KMS-11 (cell line): ENCODE results near the gene HSD17B12.

Experiments used
- H2AFZ ChIP-seq: fragments of 200-600 bp; sonication (generic); 2 replicates; pipeline ENCODE4 v1.6.1; 2016; ENCODE audit warnings: antibody characterized with exemption, mixed run types, low read depth
- H3K27ac ChIP-seq: fragments of 200-600 bp; sonication (generic); 2 replicates; pipeline ENCODE4 v1.6.1; 2016; ENCODE audit warnings: mild to moderate bottlenecking, mixed run types
- H3K27me3 ChIP-seq: fragments of 200-600 bp; sonication (generic); 2 replicates; pipeline ENCODE4 v1.6.1; 2017; ENCODE audit warnings: mild to moderate bottlenecking, low read depth, mixed run types, moderate library complexity; ENCODE audit not compliant: insufficient read depth
- H3K36me3 ChIP-seq: fragments of 200-600 bp; sonication (generic); 2 replicates; pipeline ENCODE4 v1.6.1; 2017; ENCODE audit warnings: mild to moderate bottlenecking, mixed run types; ENCODE audit not compliant: insufficient read depth
- H3K4me1 ChIP-seq: fragments of 200-600 bp; sonication (generic); 2 replicates; pipeline ENCODE4 v1.6.1; 2016; ENCODE audit warnings: mild to moderate bottlenecking, low read depth, mixed run types; ENCODE audit not compliant: poor library complexity, severe bottlenecking
- H3K4me2 ChIP-seq: fragments of 200-600 bp; sonication (generic); 2 replicates; pipeline ENCODE4 v1.7.0; 2016; ENCODE audit warnings: mild to moderate bottlenecking, mixed run types
- H3K4me3 ChIP-seq: fragments of 200-600 bp; sonication (generic); IDR thresholded peaks from 2 replicates; pipeline ENCODE4 v1.6.1; 2017; ENCODE audit warnings: low read depth, low read length, mixed read lengths; ENCODE audit not compliant: insufficient read depth
- H3K79me2 ChIP-seq: fragments of 200-600 bp; sonication (generic); 2 replicates; pipeline ENCODE4 v1.6.1; 2016; ENCODE audit warnings: low read depth, mixed run types; ENCODE audit not compliant: insufficient read depth
- H3K9ac ChIP-seq: fragments of 200-600 bp; sonication (generic); 2 replicates; pipeline ENCODE4 v1.6.1; 2016; ENCODE audit warnings: mild to moderate bottlenecking, mixed run types
- H4K20me1 ChIP-seq: fragments of 200-600 bp; sonication (generic); 2 replicates; pipeline ENCODE4 v1.6.1; 2016; ENCODE audit warnings: mild to moderate bottlenecking, mixed run types; ENCODE audit not compliant: insufficient read depth
- CTCF ChIP-seq: fragments of 200-600 bp; sonication (generic); conservative IDR thresholded peaks from 2 replicates; pipeline ENCODE4 v1.6.1; 2017; ENCODE audit warnings: low read depth, mild to moderate bottlenecking, antibody characterized with exemption, low read length, moderate library complexity, mixed read lengths

HSD17B12 gene

GRCh38 chr11:43779306-43779705 is 98.8 kb downstream of the HSD17B12 start:
- no peak for TF ChIP-seq CTCF
- Histone ChIP-seq H3K4me1 (no peaks in the 10 kb centered on the region), H3K4me3 (no peak overlapping the region), H3K4me2 (no peak overlapping the region), H4K20me1 (no peaks in the 10 kb centered on the region), H2AFZ (no peak overlapping the region), H3K9ac (no peak overlapping the region), H3K79me2 (no peaks in the 10 kb centered on the region), H3K36me3 (no peaks in the 10 kb centered on the region), H3K27me3 (no peaks in the 10 kb centered on the region), H3K27ac (no peak overlapping the region)

- Histone ChIP-seq H4K20me1 (no peaks in the 10 kb centered on the region), H3K4me1 (no peaks in the 10 kb centered on the region), H3K4me2 (no peak overlapping the region), H3K79me2 (no peaks in the 10 kb centered on the region), H3K36me3 (no peaks in the 10 kb centered on the region), H3K27me3 (no peaks in the 10 kb centered on the region), H3K9ac (no peak overlapping the region), H3K4me3 (no peak overlapping the region), H3K27ac (no peak overlapping the region), H2AFZ (no peak overlapping the region)
- TF ChIP-seq CTCF = no peak
These were observed 103.8 kb downstream of the HSD17B12 start for GRCh38 chr11:43784301-43784700.

- Histone ChIP-seq H3K27ac (no peak overlapping the region), H3K4me3 (no peak overlapping the region), H3K4me2 (no peak overlapping the region), H3K79me2 (no peaks in the 10 kb centered on the region; the same call in 1 of the 2 replicates), H3K36me3 (no peaks in the 10 kb centered on the region), H3K27me3 (no peaks in the 10 kb centered on the region), H3K4me1 (no peaks in the 10 kb centered on the region), H4K20me1 (no peaks in the 10 kb centered on the region), H3K9ac (no peak overlapping the region), H2AFZ (no peak overlapping the region)
- no peak for TF ChIP-seq CTCF
These were observed 104.3 kb downstream of the HSD17B12 start for GRCh38 chr11:43784866-43785265.

GRCh38 chr11:43785318-43785717 is 104.8 kb downstream of the HSD17B12 start:
- no peak for TF ChIP-seq CTCF
- H3K4me2 ChIP-seq = no peak overlapping the region

More at GRCh38 chr11:43785318-43785717, 104.8 kb downstream of the HSD17B12 start:
- H3K9ac ChIP-seq = no peak overlapping the region
- no peaks in the 10 kb centered on the region for H3K4me1 ChIP-seq
- H3K27ac ChIP-seq = no peak overlapping the region
- H3K79me2 ChIP-seq = no peaks in the 10 kb centered on the region; the same call in 1 of the 2 replicates
- no peaks in the 10 kb centered on the region for H3K27me3 ChIP-seq
- H2AFZ ChIP-seq = no peak overlapping the region
- H4K20me1 ChIP-seq = no peaks in the 10 kb centered on the region
- H3K36me3 ChIP-seq = no peaks in the 10 kb centered on the region
- no peak overlapping the region for H3K4me3 ChIP-seq
